Heart left ventricle (tissue), 16 donors: ENCODE data around the gene NOS1AP. TPM values are rescaled to one million over a fixed set of nuclear protein-coding genes. Genes with fewer than 3 reads are reported as not detected.
"Not testable (repeated sequence)": the region's sequence is repeated elsewhere in the genome, so short reads cannot be mapped to it uniquely, and the experiment has no call there.

Experiments
- ATAC-seq, 4 donors: fragments of 200-7000 bp; cut with Tn5 transposase; one replicate each; pipeline ENCODE4 v1.9.1; 2020 to 2022; ENCODE audit warnings: moderate library complexity in 4 of 4, mild to moderate bottlenecking in 3 of 4, moderate number of reproducible peaks in 1 of 4
- DNase-seq, 5 donors: peaks; one replicate each; pipeline ENCODE4 v3.0.0-alpha.2; 2020
- H3K27ac ChIP-seq, 12 donors: fragments of 200-600 bp; sonication (generic) in 4 of 12; one replicate each; pipeline versions ENCODE4 v1.5.0 to v1.8.0; 2016 to 2022; ENCODE audit warnings: mild to moderate bottlenecking in 2 of 12
- H3K27me3 ChIP-seq, 9 donors: fragments of 200-600 bp; sonication (generic) in 2 of 9; one replicate each; pipeline versions ENCODE4 v1.5.1 to v1.8.0; 2016 to 2022; ENCODE audit warnings: mild to moderate bottlenecking in 3 of 9
- H3K36me3 ChIP-seq, 9 donors: fragments of 200-600 bp; sonication (generic) in 2 of 9; one replicate each; pipeline versions ENCODE4 v1.5.0 to v1.8.0; 2018 to 2022; ENCODE audit warnings: mild to moderate bottlenecking in 2 of 9
- H3K4me1 ChIP-seq, 12 donors: fragments of 200-600 bp; sonication (generic) in 4 of 12; one replicate each; pipeline versions ENCODE4 v1.5.0 to v1.8.0; 2016 to 2022; ENCODE audit warnings: mild to moderate bottlenecking in 3 of 12
- H3K4me3 ChIP-seq, 12 donors: fragments of 200-600 bp; sonication (generic) in 4 of 12; one replicate each; pipeline versions ENCODE4 v1.5.0 to v1.8.0; 2017 to 2022; ENCODE audit warnings: mild to moderate bottlenecking in 9 of 12, moderate library complexity in 4 of 12
- H3K9me3 ChIP-seq, 12 donors: fragments of 200-600 bp; sonication (generic) in 4 of 12; one replicate each; pipeline versions ENCODE4 v1.5.0 to v1.8.0; 2016 to 2022; ENCODE audit warnings: mild to moderate bottlenecking in 1 of 12
- CTCF ChIP-seq, 12 donors: fragments of 200-600 bp; sonication (generic) in 4 of 12; IDR thresholded peaks; one replicate each; pipeline versions ENCODE4 v1.5.0 to v1.8.0; 2018 to 2022; ENCODE audit warnings: antibody characterized with exemption in 12 of 12, mild to moderate bottlenecking in 5 of 12
- POLR2A ChIP-seq, 2 donors: fragments of 450-650 bp; IDR thresholded peaks; one replicate each; pipeline ENCODE4 v1.6.1; 2017; ENCODE audit warnings: antibody characterized with exemption in 2 of 2, mild to moderate bottlenecking in 2 of 2, moderate library complexity in 2 of 2
- WGBS, 4 donors: extraction: QIAGEN DNeasy Blood & Tissue Kit in 2 of 4; methylation state at CpG; one replicate each; pipeline versions ENCODE4 v1.1.5 to v1.1.7; 2013 to 2018; 5-methylcytosine and 5-hydroxymethylcytosine counted together
- intact Hi-C, 10 donors: fragments of 100-400 bp; cut with DNase I; formaldehyde crosslinking; loops; one replicate each; pipeline versions ENCODE4 v1.11.1 to v1.14.2; 2022
- polyA plus RNA-seq, 2 donors: library from polyadenylated mRNA; stranded (reverse); fragments of 200-250 nt; gene quantifications; one replicate each; pipeline ENCODE4 v1.2.3, GENCODE V29; 2013
- total RNA-seq, 9 donors: library from RNA; depleted of rRNA in 2 of 9; stranded (reverse); fragments of >200 nt in 2 of 9; fragmentation: NEBNext Ultra II Directional in 3 of 9; extraction: Animal tissue kit (Norgen Biotek cat#: 25700) in 3 of 9; gene quantifications; one replicate each; pipeline versions ENCODE4 v1.1.0 to v1.2.4, GENCODE V29; 2016 to 2023
- donor health status: ischemic (EF 13 %, LVEDD 7.1; RV severe dilation, severe dysfunction).
- donor health status: healthy with polysubstance abuse.
- donor health status: DM: no; HTN: yes; CAD: no.
- donor health status: DM: no; HTN: no; CAD: no.
- donor health status: ischemic (EF 25% LVEDD 6.9; RV normal size, moderate dysfunction).
- donor health status: ischemic (EF 25% LVEDD 5.7; RV mildly dilated, moderate dysfunction).
- donor health status: healthy.
- donor health status: DM: yes; HTN: yes; CAD: no.
- donor health status: ischemic (EF 35%, LVEDD 5.7; RV mildly dilated, moderate dysfunction).
- donor health status: nonischemic (EF 11% LVEDD 7.7; RV severe dilation, severe dysfunction).
- donor health status: DM: yes; HTN: yes; CAD: no.
- donor health status: PGD.
- donor health status: ischemic (EF 29% LVEDD 5.4; RV normal size, mild dysfunction).
- donor health status: nonischemic (EF 23%, LVEDD 6.1; RV moderate dilation, normal function).

The NOS1AP gene
- total and polyA plus RNA-seq, 11 donors, result 1.1 to 6.4 (median 4.3) TPM

GRCh38 chr1:162412002-162412401 is 342.5 kb downstream of the NOS1AP start, which contains the start of gene SH2D1B:
Gene SH2D1B (minus strand): TSS chr1:162412136. CDS start chr1:162412016, 120 bp downstream.
- Histone ChIP-seq H3K27me3 (no peaks in the 10 kb centered on the region), H3K27ac (no peak within 1 kb of the TSS), H3K9me3 (peaks cover 0 to 3% (median 0%) of the 10 kb centered on the region in 12 donors), H3K4me3 (no peak within 1 kb of the TSS), H3K4me1 (no peaks in the 10 kb centered on the region), H3K36me3 (no peaks in the 10 kb centered on the region)
- TF ChIP-seq POLR2A (IDR thresholded peaks at IDR 0.05), result no peak
- no peak for TF ChIP-seq CTCF (IDR thresholded peaks at IDR 0.05)
- intact Hi-C loops, result no loop called here
- ATAC-seq (no peak), DNase-seq (no peak)
- 63 to 83% (median 71%) methylated on average over 3 of the region's 3 CpGs for WGBS, 4 donors

GRCh38 chr1:162416215-162416614 is 346.7 kb downstream of the NOS1AP start:
- Histone ChIP-seq H3K9me3 (peaks cover 0 to 3% (median 0%) of the 10 kb centered on the region in 12 donors), H3K27me3 (no peaks in the 10 kb centered on the region), H3K4me1 (peaks cover 0 to 7% (median 0%) of the 10 kb centered on the region in 12 donors), H3K36me3 (no peaks in the 10 kb centered on the region), H3K4me3 (no peak overlapping the region), H3K27ac (no peak overlapping the region)
- TF ChIP-seq CTCF (IDR thresholded peaks at IDR 0.05) (no peak), POLR2A (IDR thresholded peaks at IDR 0.05) (no peak)
- intact Hi-C loops, result no loop called here
- ATAC-seq (no peak), DNase-seq (no peak)

GRCh38 chr1:162416909-162417308 is 347.4 kb downstream of the NOS1AP start:
- TF ChIP-seq POLR2A (IDR thresholded peaks at IDR 0.05) (no peak), CTCF (IDR thresholded peaks at IDR 0.05) (no peak)
- 76 to 81% (median 79%) methylated on average over 2 of the region's 2 CpGs for WGBS, 4 donors
- H3K9me3 ChIP-seq, result peaks cover 0 to 3% (median 0%) of the 10 kb centered on the region in 12 donors
- no peak overlapping the region for H3K4me3 ChIP-seq
- no peak overlapping the region for H3K27ac ChIP-seq
- H3K4me1 ChIP-seq, result peaks cover 0 to 14% (median 0%) of the 10 kb centered on the region in 12 donors
- no peaks in the 10 kb centered on the region for H3K27me3 ChIP-seq
- H3K36me3 ChIP-seq, result no peaks in the 10 kb centered on the region
- ATAC-seq (no peak), DNase-seq (no peak)
- intact Hi-C loops, result no loop called here

- TF ChIP-seq CTCF (IDR thresholded peaks at IDR 0.05) (no peak), POLR2A (IDR thresholded peaks at IDR 0.05) (no peak)
- ATAC-seq, result no peak
- Histone ChIP-seq H3K4me3 (no peak overlapping the region), H3K27me3 (no peaks in the 10 kb centered on the region), H3K27ac (no peak overlapping the region), H3K36me3 (no peaks in the 10 kb centered on the region), H3K4me1 (peaks cover 0 to 21% (median 0%) of the 10 kb centered on the region in 12 donors), H3K9me3 (peaks cover 0 to 3% (median 0%) of the 10 kb centered on the region in 12 donors)
- WGBS, 4 donors, result 91 to 93% (median 91%) methylated on average over 7 of the region's 7 CpGs
- no peak for DNase-seq
- intact Hi-C loops, result no loop called here
Observed at GRCh38 chr1:162417650-162418049, 348.2 kb downstream of the NOS1AP start.

- H3K4me3 ChIP-seq, H3K27me3 ChIP-seq, DNase-seq, ATAC-seq, H3K27ac ChIP-seq, intact Hi-C loops, H3K9me3 ChIP-seq, H3K36me3 ChIP-seq: not testable (repeated sequence)
- 79 to 88% (median 82%) methylated on average over 7 of the region's 7 CpGs for WGBS, 4 donors
- H3K4me1 ChIP-seq, result peaks cover 0 to 27% (median 0%) of the 10 kb centered on the region in 12 donors
Observed at GRCh38 chr1:162418584-162418983, 349.1 kb downstream of the NOS1AP start.

GRCh38 chr1:162419450-162419931 is 350.0 kb downstream of the NOS1AP start:
- H3K4me1 ChIP-seq, result peaks cover 0 to 36% (median 0%) of the 10 kb centered on the region in 12 donors
- DNase-seq, H3K27ac ChIP-seq, H3K9me3 ChIP-seq, H3K4me3 ChIP-seq, H3K36me3 ChIP-seq, intact Hi-C loops, ATAC-seq, H3K27me3 ChIP-seq: not testable (repeated sequence)
- 67 to 79% (median 76%) methylated on average over 9 of the region's 9 CpGs for WGBS, 4 donors
